H1 (cell line): Measurements from ENCODE around the gene UBP1. TPM values are rescaled to one million over a fixed set of nuclear protein-coding genes. Genes with fewer than 3 reads are reported as not detected.

ENCODE experiments used
- CTCF ChIA-PET: fragments of 300-600 bp; sonication (Branson Sonifier 250); formaldehyde crosslinking; loops from one replicate; lab custom pipeline; 2021; ENCODE audit not compliant: partially characterized antibody; lab: Charles Lee
- POLR2A ChIA-PET: fragments of 300-600 bp; sonication (Branson Sonifier 250); formaldehyde crosslinking; loops from one replicate; lab custom pipeline; 2021; ENCODE audit warnings: inconsistent platforms; ENCODE audit not compliant: partially characterized antibody; lab: Charles Lee
- DNase-seq, 2 experiments: peaks; one replicate each; pipeline versions ENCODE4 v3.0.0 to v3.0.0-alpha.2; 2010 to 2022; ENCODE audit warnings: low spot score in 2 of 2, low read depth in 1 of 2, mixed read lengths in 1 of 2
- FAIRE-seq: peaks from 2 replicates; lab custom pipeline; 2011; peaks lifted over from hg19 to GRCh38; lab: Jason Lieb, UNC
- H2AFZ ChIP-seq: 2 replicates; pipeline ENCODE4 v1.8.1; 2012; ENCODE audit warnings: low read length, inconsistent platforms
- H2AK5ac ChIP-seq: 2 replicates; pipeline ENCODE4 v1.6.1; 2013; ENCODE audit warnings: low read depth, low read length
- H2BK120ac ChIP-seq: replicated peaks from 2 replicates; pipeline ENCODE3; 2013; ENCODE audit warnings: low read depth, low read length, inconsistent platforms
- H2BK12ac ChIP-seq: 2 replicates; pipeline ENCODE4 v1.6.1; 2013; ENCODE audit warnings: low read depth, low read length
- H2BK15ac ChIP-seq: 2 replicates; pipeline ENCODE4 v1.6.1; 2013; ENCODE audit warnings: low read length
- H2BK20ac ChIP-seq: 2 replicates; pipeline ENCODE4 v1.6.1; 2013; ENCODE audit warnings: low read length
- H2BK5ac ChIP-seq: 2 replicates; pipeline ENCODE4 v1.6.1; 2013; ENCODE audit warnings: low read depth, low read length
- H3K14ac ChIP-seq: 2 replicates; pipeline ENCODE4 v1.6.1; 2013; ENCODE audit warnings: inconsistent platforms; ENCODE audit not compliant: insufficient read length
- H3K18ac ChIP-seq: 2 replicates; pipeline ENCODE4 v1.6.1; 2013; ENCODE audit warnings: low read length; ENCODE audit errors: extremely low read depth
- H3K23ac ChIP-seq: 2 replicates; pipeline ENCODE4 v1.6.1; 2013; ENCODE audit warnings: inconsistent platforms; ENCODE audit not compliant: insufficient read length
- H3K23me2 ChIP-seq: 2 replicates; pipeline ENCODE4 v1.6.1; 2013; ENCODE audit warnings: low read depth, low read length
- H3K27ac ChIP-seq: 2 replicates; pipeline ENCODE4 v1.6.1; 2011; ENCODE audit warnings: low read depth, low read length, inconsistent platforms
- H3K27me3 ChIP-seq, 4 experiments: replicated peaks in 1 of 4; 1 replicate in 1 of 4; 2 replicates in 3 of 4; pipeline versions ENCODE4 v1.6.1 to v1.8.1; 2011 to 2013; ENCODE audit warnings: low read length in 3 of 4, mild to moderate bottlenecking in 3 of 4, inconsistent platforms in 2 of 4, mixed read lengths in 2 of 4, moderate library complexity in 1 of 4; ENCODE audit not compliant: control insufficient read depth in 3 of 4, insufficient read depth in 3 of 4; ENCODE audit errors: extremely low read depth in 1 of 4
- H3K36me3 ChIP-seq, 4 experiments: 2 replicates each; pipeline versions ENCODE4 v1.6.1 to v1.8.1; 2011 to 2013; ENCODE audit warnings: mild to moderate bottlenecking in 4 of 4, low read length in 3 of 4, moderate library complexity in 2 of 4, control low read depth in 1 of 4, inconsistent platforms in 1 of 4; ENCODE audit not compliant: insufficient read depth in 4 of 4, control insufficient read depth in 2 of 4
- H3K4ac ChIP-seq: replicated peaks from 2 replicates; pipeline ENCODE3; 2013; ENCODE audit warnings: low read length, low read depth, mixed read lengths, inconsistent platforms; ENCODE audit not compliant: insufficient read length
- H3K4me1 ChIP-seq, 4 experiments: replicated peaks in 1 of 4; 1 replicate in 1 of 4; 2 replicates in 3 of 4; pipeline versions ENCODE4 v1.6.1 to v1.8.1; 2011 to 2013; ENCODE audit warnings: low read length in 3 of 4, inconsistent platforms in 2 of 4, mixed read lengths in 1 of 4; ENCODE audit not compliant: insufficient read depth in 4 of 4, control insufficient read depth in 3 of 4
- H3K4me2 ChIP-seq, 2 experiments: 2 replicates each; pipeline versions ENCODE4 v1.6.1 to v1.8.1; 2011 to 2013; ENCODE audit warnings: low read depth in 2 of 2, low read length in 2 of 2, control low read depth in 1 of 2, inconsistent platforms in 1 of 2, mild to moderate bottlenecking in 1 of 2; ENCODE audit not compliant: insufficient read depth in 1 of 2
- H3K4me3 ChIP-seq, 4 experiments: fragments of 200-600, 300-600 bp in 1 of 4; sonication (generic), shearing (Covaris generic), sonication (Bioruptor Twin) in 1 of 4; 2 replicates each; pipeline versions ENCODE4 v1.5.1 to v1.8.1; 2011 to 2016; ENCODE audit warnings: low read length in 4 of 4, low read depth in 3 of 4, control low read depth in 2 of 4, inconsistent platforms in 2 of 4, mild to moderate bottlenecking in 2 of 4, mixed read lengths in 1 of 4, moderate library complexity in 1 of 4; ENCODE audit not compliant: insufficient read depth in 2 of 4; ENCODE audit errors: extremely low read depth in 1 of 4
- H3K56ac ChIP-seq: replicated peaks from 2 replicates; pipeline ENCODE3; 2013; ENCODE audit warnings: low read depth, mild to moderate bottlenecking, mixed read lengths, low read length, inconsistent platforms; ENCODE audit not compliant: insufficient read length
- H3K79me1 ChIP-seq: 2 replicates; pipeline ENCODE4 v1.6.1; 2013; ENCODE audit warnings: low read depth, low read length, control low read depth
- H3K79me2 ChIP-seq, 2 experiments: 2 replicates each; pipeline versions ENCODE4 v1.6.1 to v1.8.1; 2012 to 2013; ENCODE audit warnings: low read length in 2 of 2, mild to moderate bottlenecking in 2 of 2, inconsistent platforms in 1 of 2; ENCODE audit not compliant: insufficient read depth in 2 of 2, control insufficient read depth in 1 of 2
- H3K9ac ChIP-seq, 4 experiments: replicated peaks in 1 of 4; 1 replicate in 1 of 4; 2 replicates in 3 of 4; pipeline versions ENCODE4 v1.6.1 to v1.8.1; 2011 to 2013; ENCODE audit warnings: low read depth in 3 of 4, low read length in 3 of 4, control low read depth in 2 of 4, mild to moderate bottlenecking in 2 of 4, moderate library complexity in 2 of 4, inconsistent platforms in 1 of 4; ENCODE audit errors: extremely low read depth in 1 of 4
- H3K9me3 ChIP-seq, 2 experiments: 2 replicates each; pipeline versions ENCODE4 v1.6.1 to v1.8.1; 2012 to 2013; ENCODE audit warnings: mild to moderate bottlenecking in 2 of 2, moderate library complexity in 2 of 2, control low read depth in 1 of 2, inconsistent platforms in 1 of 2, low read depth in 1 of 2, low read length in 1 of 2, mixed read lengths in 1 of 2; ENCODE audit not compliant: insufficient read depth in 2 of 2
- H4K20me1 ChIP-seq, 2 experiments: replicated peaks in 1 of 2; 2 replicates each; pipeline versions ENCODE3 to v1.8.1; 2011 to 2013; ENCODE audit warnings: inconsistent platforms in 2 of 2, low read length in 2 of 2, mild to moderate bottlenecking in 1 of 2; ENCODE audit not compliant: insufficient read depth in 2 of 2, control insufficient read depth in 1 of 2
- H4K5ac ChIP-seq: 2 replicates; pipeline ENCODE4 v1.6.1; 2013; ENCODE audit warnings: low read length, low read depth, mixed read lengths, inconsistent platforms; ENCODE audit not compliant: insufficient read length
- H4K8ac ChIP-seq: 2 replicates; pipeline ENCODE4 v1.8.0; 2013; ENCODE audit warnings: mild to moderate bottlenecking, moderate library complexity, low read length, inconsistent platforms; ENCODE audit not compliant: insufficient read depth; ENCODE audit errors: extremely low read depth
- H4K91ac ChIP-seq: replicated peaks from 2 replicates; pipeline ENCODE3; 2013; ENCODE audit warnings: low read length, mixed read lengths, inconsistent platforms; ENCODE audit not compliant: insufficient read length
- BACH1 ChIP-seq: IDR thresholded peaks from 2 replicates; pipeline ENCODE4 v1.6.1; 2012; ENCODE audit warnings: low read length, improper control_type of control experiment
- CBX5 ChIP-seq: fragments of 300-800, 300-1000 bp; sonication (generic); IDR thresholded peaks from 2 replicates; pipeline ENCODE4 v1.7.1; 2016; ENCODE audit warnings: antibody characterized with exemption, low read length, low read depth
- JUND ChIP-seq: IDR thresholded peaks from 2 replicates; pipeline ENCODE4 v1.6.1; 2011; ENCODE audit warnings: mild to moderate bottlenecking, improper control_type of control experiment, low read length
- NRF1 ChIP-seq: IDR thresholded peaks from 2 replicates; pipeline ENCODE4 v1.6.1; 2011; ENCODE audit warnings: mild to moderate bottlenecking, low read depth, low read length, improper control_type of control experiment
- RAD21 ChIP-seq, 2 experiments: IDR thresholded peaks in 1 of 2; conservative IDR thresholded peaks in 1 of 2; 2 replicates each; pipeline ENCODE4 v1.6.1; 2011; ENCODE audit warnings: low read depth in 2 of 2, low read length in 2 of 2, improper control_type of control experiment in 1 of 2, inconsistent platforms in 1 of 2, mild to moderate bottlenecking in 1 of 2, moderate library complexity in 1 of 2
- RNF2 ChIP-seq: fragments of 200-900, 300-1000 bp; sonication (generic); IDR thresholded peaks from 2 replicates; pipeline ENCODE4 v1.7.1; 2016; ENCODE audit warnings: borderline replicate concordance, low read depth, mild to moderate bottlenecking, antibody characterized with exemption, low read length; ENCODE audit not compliant: poor library complexity, severe bottlenecking; ENCODE audit errors: missing control alignments
- YY1 ChIP-seq: IDR thresholded peaks from 2 replicates; pipeline ENCODE4 v1.6.1; 2011; ENCODE audit warnings: low read depth, mild to moderate bottlenecking, low read length
- ZNF274 ChIP-seq: IDR thresholded peaks from 2 replicates; pipeline ENCODE4 v1.7.0; 2012; ENCODE audit warnings: low read length, borderline replicate concordance; ENCODE audit errors: extremely low read depth
- WGBS, 2 experiments: shearing (Covaris generic) in 1 of 2; methylation state at CpG; one replicate each; pipeline versions ENCODE4 v1.1.6 to v1.1.7; 2013 to 2015; ENCODE audit warnings: low lambda C conversion rate in 2 of 2, mixed read lengths in 2 of 2, inconsistent platforms in 1 of 2, low coverage in 1 of 2, missing lambda C conversion rate in 1 of 2; ENCODE audit not compliant: insufficient replicate concordance in 2 of 2, insufficient coverage in 1 of 2, insufficient read length in 1 of 2; ENCODE audit errors: extremely low coverage in 1 of 2, missing lambda C conversion rate in 1 of 2; 5-methylcytosine and 5-hydroxymethylcytosine counted together
- polyA plus RNA-seq, 7 experiments: library from polyadenylated mRNA; depleted of rRNA in 3 of 7; stranded (reverse) in 5 of 7; unstranded in 2 of 7; fragments of >200 nt in 5 of 7; fragments of 200-250 nt in 2 of 7; gene quantifications; 1 replicate in 5 of 7; 2 replicates in 1 of 7; 4 replicates in 1 of 7; pipeline versions ENCODE4 v1.2.1 to v1.2.3, GENCODE V29; 2011 to 2013; ENCODE audit warnings: missing spikeins in 2 of 7, mixed read lengths in 2 of 7
- total RNA-seq: library from RNA; stranded (reverse); fragmentation: NEBNext Ultra II Directional; extraction: Animal tissue kit (Norgen Biotek cat#: 25700); gene quantifications from 2 replicates; pipeline ENCODE4 v1.2.1, GENCODE V29; 2021

UBP1 gene
- total and polyA plus RNA-seq, 2 of the 8 experiments (the other 6 are each of a cell fraction or from before 2014, with no cell fraction given) = 47.3 to 71.9 TPM

GRCh38 chr3:33482111-33482521, 41.9 kb upstream of the UBP1 start:
- POLR2A ChIA-PET = no interaction called here
- Histone ChIP-seq H4K20me1 (no peaks in the 10 kb centered on the region), H3K14ac (no peak overlapping the region), H2BK12ac (no peak overlapping the region), H3K4me1 (no peaks in the 10 kb centered on the region), H2BK5ac (no peak overlapping the region), H2BK20ac (no peak overlapping the region), H3K79me2 (no peaks in the 10 kb centered on the region), H3K4me3 (no peak overlapping the region), H3K36me3 (no peaks in the 10 kb centered on the region), H2AFZ (no peak overlapping the region), H2BK120ac (no peak overlapping the region), H3K4me2 (no peak overlapping the region), H3K9ac (no peak overlapping the region), H2AK5ac (no peak overlapping the region), H2BK15ac (no peak overlapping the region), H3K79me1 (no peaks in the 10 kb centered on the region), H3K18ac (no peak overlapping the region), H3K23me2 (no peaks in the 10 kb centered on the region), H3K27ac (no peak overlapping the region), H3K27me3 (no peaks in the 10 kb centered on the region), H3K23ac (no peak overlapping the region), H3K9me3 (peaks cover 17 to 22% of the 10 kb centered on the region in 2 experiments), H4K91ac (no peak overlapping the region), H3K56ac (no peak overlapping the region), H4K5ac (no peak overlapping the region), H4K8ac (no peak overlapping the region), H3K4ac (no peak overlapping the region)
- CTCF ChIA-PET = no interaction called here
- DNase-seq = no peak
- FAIRE-seq = no peak
- TF ChIP-seq RAD21 (IDR thresholded peaks at IDR 0.05 in 1 of 2, conservative IDR thresholded peaks at IDR 0.05 in 1 of 2; ENCODE audit: low read depth in 2 of 2, low read length in 2 of 2) (no peak), ZNF274 (no peak), BACH1 (no peak), JUND (no peak), NRF1 (no peak), CBX5 (no peak), RNF2 (no peak), YY1 (no peak)
- 95% methylated on average over 1 of the region's 1 CpG; no CpG with 5 or more reads in 1 of the 2 experiments for WGBS, 2 experiments
